Measurements from ENCODE around the gene PLOD3.

PLOD3 gene

GRCh38 chr7:101211501-101211900 lies 5.9 kb downstream of the PLOD3 start:
- H3K79me2 ChIP-seq (ENCODE audit: insufficient read depth, low read length), result no peaks in the 10 kb centered on the region
- no peak overlapping the region for H3K4me2 ChIP-seq (ENCODE audit: low read depth, low read length, poor library complexity, severe bottlenecking)
- no peaks in the 10 kb centered on the region for H3K9me3 ChIP-seq (ENCODE audit: insufficient read depth, low read length)
- H3K9ac ChIP-seq (ENCODE audit: low read length), result no peak overlapping the region
- no peaks in the 10 kb centered on the region for H3F3A ChIP-seq (ENCODE audit: insufficient read depth)
- H3K36me3 ChIP-seq (ENCODE audit: low read length), result no peaks in the 10 kb centered on the region
- no peak overlapping the region for H3K4me3 ChIP-seq (ENCODE audit: insufficient read depth, low read length, poor library complexity, severe bottlenecking)
- no peaks in the 10 kb centered on the region for H4K20me1 ChIP-seq (ENCODE audit: low read depth, low read length)
- no peak overlapping the region for H2AFZ ChIP-seq (ENCODE audit: low read depth, low read length, severe bottlenecking)
- no peak overlapping the region for H3K27ac ChIP-seq (ENCODE audit: low read depth, low read length)
- no peaks in the 10 kb centered on the region for H3K9me2 ChIP-seq (replicated peaks; ENCODE audit: insufficient read depth, low read length)
- no peaks in the 10 kb centered on the region for H3K27me3 ChIP-seq (ENCODE audit: low read length)
- TF ChIP-seq CTCF (IDR thresholded peaks at IDR 0.05; ENCODE audit: insufficient read depth, low read length, poor library complexity, severe bottlenecking), result no peak
- TF ChIP-seq EZH2phosphoT487 (conservative IDR thresholded peaks at IDR 0.05; ENCODE audit: low read length), result no peak

- no peak overlapping the region for H3K4me2 ChIP-seq (ENCODE audit: low read depth, low read length, poor library complexity, severe bottlenecking)
- no peaks in the 10 kb centered on the region for H4K20me1 ChIP-seq (ENCODE audit: low read depth, low read length)
- H3K27me3 ChIP-seq (ENCODE audit: low read length), result no peaks in the 10 kb centered on the region
- TF ChIP-seq EZH2phosphoT487 (conservative IDR thresholded peaks at IDR 0.05; ENCODE audit: low read length), result no peak
- no peak for TF ChIP-seq CTCF (IDR thresholded peaks at IDR 0.05; ENCODE audit: insufficient read depth, low read length, poor library complexity, severe bottlenecking)
- no peak overlapping the region for H3K27ac ChIP-seq (ENCODE audit: low read depth, low read length)
- no peak overlapping the region for H3K4me3 ChIP-seq (ENCODE audit: insufficient read depth, low read length, poor library complexity, severe bottlenecking)
- H3K9ac ChIP-seq (ENCODE audit: low read length), result no peak overlapping the region
- no peaks in the 10 kb centered on the region for H3K9me2 ChIP-seq (replicated peaks; ENCODE audit: insufficient read depth, low read length)
- H3K9me3 ChIP-seq (ENCODE audit: insufficient read depth, low read length), result no peaks in the 10 kb centered on the region
- H2AFZ ChIP-seq (ENCODE audit: low read depth, low read length, severe bottlenecking), result no peak overlapping the region
- H3F3A ChIP-seq (ENCODE audit: insufficient read depth), result no peaks in the 10 kb centered on the region
- H3K36me3 ChIP-seq (ENCODE audit: low read length), result no peaks in the 10 kb centered on the region
- H3K79me2 ChIP-seq (ENCODE audit: insufficient read depth, low read length), result no peaks in the 10 kb centered on the region
Observed at GRCh38 chr7:101210143-101210542, 7.2 kb downstream of the PLOD3 start.

- no peaks in the 10 kb centered on the region for H4K20me1 ChIP-seq (ENCODE audit: low read depth, low read length)
- no peak overlapping the region for H2AFZ ChIP-seq (ENCODE audit: low read depth, low read length, severe bottlenecking)
- no peak overlapping the region for H3K9ac ChIP-seq (ENCODE audit: low read length)
- no peak overlapping the region for H3K4me2 ChIP-seq (ENCODE audit: low read depth, low read length, poor library complexity, severe bottlenecking)
- H3K27ac ChIP-seq (ENCODE audit: low read depth, low read length), result no peak overlapping the region
- H3K4me3 ChIP-seq (ENCODE audit: insufficient read depth, low read length, poor library complexity, severe bottlenecking), result no peak overlapping the region
- no peaks in the 10 kb centered on the region for H3K9me2 ChIP-seq (replicated peaks; ENCODE audit: insufficient read depth, low read length)
- H3F3A ChIP-seq (ENCODE audit: insufficient read depth), result no peaks in the 10 kb centered on the region
- H3K36me3 ChIP-seq (ENCODE audit: low read length), result no peaks in the 10 kb centered on the region
- H3K79me2 ChIP-seq (ENCODE audit: insufficient read depth, low read length), result no peaks in the 10 kb centered on the region
- no peaks in the 10 kb centered on the region for H3K27me3 ChIP-seq (ENCODE audit: low read length)
- no peaks in the 10 kb centered on the region for H3K9me3 ChIP-seq (ENCODE audit: insufficient read depth, low read length)
- TF ChIP-seq EZH2phosphoT487 (conservative IDR thresholded peaks at IDR 0.05; ENCODE audit: low read length), result no peak
- TF ChIP-seq CTCF (IDR thresholded peaks at IDR 0.05; ENCODE audit: insufficient read depth, low read length, poor library complexity, severe bottlenecking), result no peak
Observed at GRCh38 chr7:101208794-101209193, 8.6 kb downstream of the PLOD3 start.

Data from SU-DHL-6 (cell line).